Neural cell (in vitro differentiated cells): ENCODE data around the gene ZNF292. TPM values are rescaled to one million over a fixed set of nuclear protein-coding genes. Genes with fewer than 3 reads are reported as not detected.

ENCODE experiments used
- H2AFZ ChIP-seq: fragments of 200-600, 300-800 bp; sonication (generic), shearing (Covaris generic); 2 replicates; pipeline ENCODE4 v1.6.0; 2014; ENCODE audit warnings: low read depth, mild to moderate bottlenecking, antibody characterized with exemption, low read length, moderate library complexity
- H3F3A ChIP-seq: fragments of 200-600 bp; shearing (Covaris generic); 2 replicates; pipeline ENCODE4 v1.6.1; 2016; ENCODE audit warnings: mild to moderate bottlenecking, moderate library complexity, mixed read lengths, antibody characterized with exemption, low read length; ENCODE audit not compliant: insufficient read depth, poor library complexity, severe bottlenecking
- H3K27ac ChIP-seq: fragments of 200-600, 300-800 bp; sonication (generic), shearing (Covaris generic); 2 replicates; pipeline ENCODE4 v1.5.1; 2014; ENCODE audit warnings: mild to moderate bottlenecking, low read length, moderate library complexity
- H3K27me3 ChIP-seq: fragments of 300-800, 200-600 bp; sonication (generic), shearing (Covaris generic); 2 replicates; pipeline ENCODE4 v1.6.0; 2014; ENCODE audit warnings: mild to moderate bottlenecking, low read depth, low read length, moderate library complexity; ENCODE audit not compliant: insufficient read depth
- H3K36me3 ChIP-seq: fragments of 300-800, 200-600 bp; sonication (generic), shearing (Covaris generic); 2 replicates; pipeline ENCODE4 v1.5.1; 2014; ENCODE audit warnings: mild to moderate bottlenecking, antibody characterized with exemption, low read length, moderate library complexity; ENCODE audit not compliant: insufficient read depth
- H3K4me2 ChIP-seq: fragments of 300-800, 200-600 bp; sonication (generic), shearing (Covaris generic); 2 replicates; pipeline ENCODE4 v1.6.0; 2014; ENCODE audit warnings: mild to moderate bottlenecking, low read length
- H3K4me3 ChIP-seq: fragments of 300-800, 200-600 bp; sonication (generic), shearing (Covaris generic); 2 replicates; pipeline ENCODE4 v1.5.1; 2014; ENCODE audit warnings: mild to moderate bottlenecking, low read length, moderate library complexity
- H3K79me2 ChIP-seq: fragments of 200-600 bp; shearing (Covaris generic); replicated peaks from 2 replicates; pipeline ENCODE4 v1.6.0; 2014; ENCODE audit warnings: mild to moderate bottlenecking, low read length, moderate library complexity; ENCODE audit not compliant: insufficient read depth
- H3K9ac ChIP-seq: fragments of 300-800, 200-600 bp; sonication (generic), shearing (Covaris generic); 2 replicates; pipeline ENCODE4 v1.6.1; 2016; ENCODE audit warnings: mild to moderate bottlenecking, low read length, mixed read lengths
- H3K9me2 ChIP-seq: fragments of 200-600 bp; shearing (Covaris generic); 2 replicates; pipeline ENCODE4 v1.6.1; 2016; ENCODE audit warnings: mild to moderate bottlenecking, low read length, mixed read lengths; ENCODE audit not compliant: insufficient read depth
- H3K9me3 ChIP-seq: fragments of 200-600, 300-800 bp; sonication (generic), shearing (Covaris generic); 2 replicates; pipeline ENCODE4 v1.6.1; 2016; ENCODE audit warnings: mild to moderate bottlenecking, mixed run types, low read length, moderate library complexity, mixed read lengths
- H4K20me1 ChIP-seq: fragments of 200-600 bp; shearing (Covaris generic); 2 replicates; pipeline ENCODE4 v1.6.1; 2016; ENCODE audit warnings: mild to moderate bottlenecking, mixed run types; ENCODE audit not compliant: insufficient read depth
- CTCF ChIP-seq: fragments of 450-650 bp; IDR thresholded peaks from 2 replicates; pipeline ENCODE4 v1.5.1; 2014; ENCODE audit warnings: antibody characterized with exemption, mild to moderate bottlenecking, moderate library complexity; ENCODE audit not compliant: poor library complexity, severe bottlenecking
- EP300 ChIP-seq: fragments of 450-650 bp; conservative IDR thresholded peaks from 2 replicates; pipeline ENCODE4 v1.6.1; 2014; ENCODE audit warnings: antibody characterized with exemption, mild to moderate bottlenecking, moderate library complexity; ENCODE audit not compliant: poor library complexity, severe bottlenecking
- EZH2 ChIP-seq: fragments of 200-600, 300-800 bp; shearing (Covaris generic), sonication (generic); IDR thresholded peaks from 2 replicates; pipeline ENCODE4 v1.6.1; 2014; ENCODE audit warnings: antibody characterized with exemption, low read length, borderline replicate concordance, mild to moderate bottlenecking; ENCODE audit not compliant: insufficient read depth, poor library complexity, severe bottlenecking
- MXI1 ChIP-seq: fragments of 450-650 bp; conservative IDR thresholded peaks from 2 replicates; pipeline ENCODE4 v1.6.1; 2014; ENCODE audit warnings: antibody characterized with exemption, mild to moderate bottlenecking; ENCODE audit not compliant: poor library complexity, severe bottlenecking
- POLR2AphosphoS5 ChIP-seq: IDR thresholded peaks from 2 replicates; pipeline ENCODE4 v1.6.1; 2012
- RAD21 ChIP-seq: fragments of 450-650 bp; conservative IDR thresholded peaks from 2 replicates; pipeline ENCODE4 v1.6.1; 2014; ENCODE audit warnings: antibody characterized with exemption, mild to moderate bottlenecking, moderate library complexity
- REST ChIP-seq: IDR thresholded peaks from 2 replicates; pipeline ENCODE4 v1.6.1; 2012; ENCODE audit warnings: borderline replicate concordance
- SMC3 ChIP-seq: fragments of 450-650 bp; conservative IDR thresholded peaks from 2 replicates; pipeline ENCODE4 v1.6.1; 2014; ENCODE audit warnings: antibody characterized with exemption, mild to moderate bottlenecking, moderate library complexity; ENCODE audit not compliant: poor library complexity
- TAF1 ChIP-seq: IDR thresholded peaks from 2 replicates; pipeline ENCODE4 v1.6.1; 2012; ENCODE audit warnings: low read depth
- polyA plus RNA-seq: library from polyadenylated mRNA; depleted of rRNA; stranded (reverse); fragments of >200 nt; gene quantifications from 2 replicates; pipeline ENCODE4 v1.2.3, GENCODE V29; 2014

ZNF292 gene
- polyA plus RNA-seq, 1 donor from 2014 or later = 29.8 TPM

- no peaks in the 10 kb centered on the region for H3K79me2 ChIP-seq
- no peak for TF ChIP-seq EZH2
- TF ChIP-seq REST = no peak
- TF ChIP-seq CTCF = no peak
- TF ChIP-seq MXI1 = no peak
- no peak for TF ChIP-seq POLR2AphosphoS5
- TF ChIP-seq SMC3 = no peak
- no peak for TF ChIP-seq RAD21
- TF ChIP-seq TAF1 = no peak
- TF ChIP-seq EP300 = no peak
These were observed 157.5 kb downstream of the ZNF292 start for GRCh38 chr6:87312860-87313259.

More at GRCh38 chr6:87312860-87313259, 157.5 kb downstream of the ZNF292 start:
- Histone ChIP-seq H3K27me3 (no peaks in the 10 kb centered on the region), H3K9me3 (no peaks in the 10 kb centered on the region), H3K4me3 (no peak overlapping the region), H3K4me2 (no peak overlapping the region), H3K9me2 (no peaks in the 10 kb centered on the region), H2AFZ (no peak overlapping the region), H3K36me3 (no peaks in the 10 kb centered on the region), H3K27ac (no peak overlapping the region), H3F3A (no peaks in the 10 kb centered on the region), H4K20me1 (no peaks in the 10 kb centered on the region), H3K9ac (no peak overlapping the region)

Other genes with a start within 250 kb of the ZNF292 start
- 0.22 and 0.25 TPM in 2 replicates for gene HTR1E, start 218.0 kb upstream of the ZNF292 start, polyA plus RNA-seq
- not detected in 2 replicates for gene CGA, start 60.5 kb upstream of the ZNF292 start, polyA plus RNA-seq
- gene SMIM8, start 167.0 kb downstream of the ZNF292 start, polyA plus RNA-seq = 27.5 and 30.6 TPM in 2 replicates
- gene GJB7, start 173.7 kb downstream of the ZNF292 start, polyA plus RNA-seq = not detected in 2 replicates
- gene C6orf163, start 189.2 kb downstream of the ZNF292 start, polyA plus RNA-seq = 1.8 and 3.4 TPM in 2 replicates